Measurements from ENCODE around the gene TOMM70.
A peak's percentile ranks its signal among the peaks of the same experiment; 100 is the strongest.

The TOMM70 gene

GRCh38 chr3:100325827-100326226 is 75.1 kb downstream of the TOMM70 start:
- DNase-seq (ENCODE audit: low spot score) = no peak

GRCh38 chr3:100324044-100324443 is 76.8 kb downstream of the TOMM70 start:
- DNase-seq (ENCODE audit: low spot score) = no peak

- DNase-seq (ENCODE audit: low spot score) = no peak
Observed at GRCh38 chr3:100319951-100320350, 80.9 kb downstream of the TOMM70 start.

GRCh38 chr3:100317912-100318311 is 83.0 kb downstream of the TOMM70 start:
- peak; percentile 7 for DNase-seq (ENCODE audit: low spot score)

GRCh38 chr3:100316641-100317069 is 84.2 kb downstream of the TOMM70 start:
- peak; percentile 64 for DNase-seq (ENCODE audit: low spot score)
